Panc1 (cell line): ENCODE results near the gene SMIM29.

Experiments
- POLR2AphosphoS5 ChIP-seq: IDR thresholded peaks from 2 replicates; pipeline ENCODE4 v1.6.1; 2012; ENCODE audit warnings: mild to moderate bottlenecking, low read depth, low read length, moderate library complexity
- SIN3A ChIP-seq: IDR thresholded peaks from 2 replicates; pipeline ENCODE4 v1.6.1; 2012; ENCODE audit warnings: low read depth, mild to moderate bottlenecking, low read length, moderate library complexity, borderline replicate concordance; ENCODE audit not compliant: insufficient read depth
- TCF7L2 ChIP-seq: IDR thresholded peaks from 2 replicates; pipeline ENCODE4 v1.6.1; 2011; ENCODE audit warnings: mild to moderate bottlenecking, low read depth, low read length, inconsistent platforms
- TF ChIP-seq, protein P1 (sequence below): fragments of 450-650 bp; IDR thresholded peaks from 2 replicates; pipeline ENCODE4 v1.5.1; 2017; ENCODE audit warnings: mild to moderate bottlenecking

DNA sequence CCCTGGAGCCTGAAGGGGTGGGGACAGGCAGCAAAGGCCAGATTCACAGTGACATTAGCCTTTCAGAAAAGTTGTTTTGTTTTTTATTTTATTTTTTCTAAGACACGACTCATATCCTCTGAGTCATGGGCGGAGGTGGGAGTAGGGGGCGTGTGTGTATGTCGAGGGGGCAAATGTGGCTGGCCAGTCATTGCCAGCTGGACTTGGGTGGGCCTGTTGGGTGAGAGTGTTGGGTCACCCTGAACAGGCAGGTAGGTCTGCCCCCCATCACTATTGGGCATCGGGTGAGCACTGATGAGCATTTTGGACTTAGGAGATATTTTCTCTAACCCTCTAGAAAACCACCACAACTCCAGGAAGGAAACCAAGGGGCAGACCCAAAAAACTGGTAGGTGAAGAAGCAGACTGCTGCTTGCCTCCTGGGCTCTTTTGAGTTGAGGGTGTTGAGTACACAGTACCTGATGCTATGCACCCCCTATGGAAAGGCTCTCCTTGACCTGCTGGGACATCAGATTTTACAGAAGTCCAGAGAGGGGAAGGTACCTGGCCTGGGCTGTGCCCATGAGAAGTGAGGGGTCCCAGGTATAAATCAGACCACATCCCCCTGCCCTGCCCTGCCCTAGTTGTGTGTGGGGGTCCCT, 5.6 kb downstream of the SMIM29 start:
- TF ChIP-seq, protein P1, sequence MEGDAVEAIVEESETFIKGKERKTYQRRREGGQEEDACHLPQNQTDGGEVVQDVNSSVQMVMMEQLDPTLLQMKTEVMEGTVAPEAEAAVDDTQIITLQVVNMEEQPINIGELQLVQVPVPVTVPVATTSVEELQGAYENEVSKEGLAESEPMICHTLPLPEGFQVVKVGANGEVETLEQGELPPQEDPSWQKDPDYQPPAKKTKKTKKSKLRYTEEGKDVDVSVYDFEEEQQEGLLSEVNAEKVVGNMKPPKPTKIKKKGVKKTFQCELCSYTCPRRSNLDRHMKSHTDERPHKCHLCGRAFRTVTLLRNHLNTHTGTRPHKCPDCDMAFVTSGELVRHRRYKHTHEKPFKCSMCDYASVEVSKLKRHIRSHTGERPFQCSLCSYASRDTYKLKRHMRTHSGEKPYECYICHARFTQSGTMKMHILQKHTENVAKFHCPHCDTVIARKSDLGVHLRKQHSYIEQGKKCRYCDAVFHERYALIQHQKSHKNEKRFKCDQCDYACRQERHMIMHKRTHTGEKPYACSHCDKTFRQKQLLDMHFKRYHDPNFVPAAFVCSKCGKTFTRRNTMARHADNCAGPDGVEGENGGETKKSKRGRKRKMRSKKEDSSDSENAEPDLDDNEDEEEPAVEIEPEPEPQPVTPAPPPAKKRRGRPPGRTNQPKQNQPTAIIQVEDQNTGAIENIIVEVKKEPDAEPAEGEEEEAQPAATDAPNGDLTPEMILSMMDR: no peak
- TF ChIP-seq SIN3A: no peak
- no peak for TF ChIP-seq TCF7L2
- no peak for TF ChIP-seq POLR2AphosphoS5
